ENCODE results near the gene IFT80. TPM values are rescaled to one million over a fixed set of nuclear protein-coding genes. Genes with fewer than 3 reads are reported as not detected.
A peak's percentile ranks its signal among the peaks of the same experiment; 100 is the strongest.
"Not testable (repeated sequence)": the region's sequence is repeated elsewhere in the genome, so short reads cannot be mapped to it uniquely, and the experiment has no call there.

Gene IFT80
- total and polyA plus RNA-seq, 2 donors (not counting 1 experiment from before 2014, with no cell fraction given): 38.4 to 75.0 TPM

DNA sequence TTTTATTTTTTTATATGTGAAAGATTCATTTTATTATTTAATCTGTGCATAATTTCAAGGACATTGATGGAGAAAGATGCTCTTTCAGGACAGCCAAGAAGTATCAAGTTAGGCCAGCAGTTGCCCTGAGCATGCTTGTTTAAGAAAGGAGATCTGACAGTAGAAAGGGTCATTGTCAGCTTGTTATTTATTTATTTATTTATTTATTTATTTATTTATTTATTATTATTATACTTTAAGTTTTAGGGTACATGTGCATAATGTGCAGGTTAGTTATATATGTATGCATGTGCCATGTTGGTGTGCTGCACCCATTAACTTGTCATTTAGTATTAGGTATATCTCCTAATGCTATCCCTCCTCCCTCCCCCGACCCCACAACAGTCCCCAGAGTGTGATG is 77.2 kb downstream of the IFT80 start:
- H3K27ac ChIP-seq (ENCODE audit: insufficient read depth, low read length); H3K9me3 ChIP-seq (ENCODE audit: control insufficient read depth, insufficient read depth, low read depth, low read length); H3K79me2 ChIP-seq (ENCODE audit: control insufficient read depth, insufficient read depth, low read length); H3K4me2 ChIP-seq (ENCODE audit: extremely low read depth, insufficient read depth, low read length); H3K9ac ChIP-seq (ENCODE audit: insufficient read depth, low read length); H3K4me1 ChIP-seq (ENCODE audit: control insufficient read depth, extremely low read depth, insufficient read depth, low read length); H3K36me3 ChIP-seq (ENCODE audit: control insufficient read depth, insufficient read depth, low read length); H2AFZ ChIP-seq (ENCODE audit: low read length); H4K20me1 ChIP-seq (ENCODE audit: control insufficient read depth, extremely low read depth, insufficient read depth, low read length); H3K4me3 ChIP-seq (replicated peaks in 1 of 4; ENCODE audit: control extremely low read depth in 1 of 4, insufficient read depth in 1 of 4, low read depth in 3 of 4, low read length in 4 of 4); H3K27me3 ChIP-seq (ENCODE audit: control insufficient read depth, insufficient read depth, low read length); DNase-seq (ENCODE audit: low read depth in 2 of 2): not testable (repeated sequence)

DNA sequence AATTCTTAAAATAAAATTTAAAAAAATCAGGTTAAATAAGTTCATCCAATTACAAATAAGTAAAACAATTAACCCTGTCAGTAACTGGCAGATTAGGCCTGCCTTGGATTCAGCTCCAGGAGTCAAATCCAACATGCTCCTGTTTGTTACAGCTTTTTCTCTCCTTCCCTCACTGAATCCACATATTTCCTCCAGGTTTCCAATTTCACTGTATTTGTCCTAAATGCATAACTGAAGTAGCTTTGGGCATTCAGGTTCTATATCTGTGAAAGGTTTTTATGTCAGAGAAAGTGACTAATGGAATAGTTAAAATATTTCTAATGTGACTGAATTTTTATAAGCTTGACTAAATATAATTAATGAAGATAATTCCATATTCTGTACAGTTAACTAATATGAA is 79.7 kb downstream of the IFT80 start:
- no peaks in the 10 kb centered on the region for H3K9me3 ChIP-seq (ENCODE audit: control insufficient read depth, insufficient read depth, low read depth, low read length)
- peak in 1 of 2 donors; percentile 8 for DNase-seq (ENCODE audit: low read depth in 2 of 2)
- H2AFZ ChIP-seq (ENCODE audit: low read length): no peak overlapping the region
- no peaks in the 10 kb centered on the region for H3K79me2 ChIP-seq (ENCODE audit: control insufficient read depth, insufficient read depth, low read length)
- H3K9ac ChIP-seq (ENCODE audit: insufficient read depth, low read length): no peak overlapping the region
- no peaks in the 10 kb centered on the region for H3K27me3 ChIP-seq (ENCODE audit: control insufficient read depth, insufficient read depth, low read length)
- H3K27ac ChIP-seq (ENCODE audit: insufficient read depth, low read length): no peak overlapping the region
- no peak for TF ChIP-seq EZH2 (IDR thresholded peaks at IDR 0.05; ENCODE audit: low read length, missing control alignments)
- TF ChIP-seq, protein P1, sequence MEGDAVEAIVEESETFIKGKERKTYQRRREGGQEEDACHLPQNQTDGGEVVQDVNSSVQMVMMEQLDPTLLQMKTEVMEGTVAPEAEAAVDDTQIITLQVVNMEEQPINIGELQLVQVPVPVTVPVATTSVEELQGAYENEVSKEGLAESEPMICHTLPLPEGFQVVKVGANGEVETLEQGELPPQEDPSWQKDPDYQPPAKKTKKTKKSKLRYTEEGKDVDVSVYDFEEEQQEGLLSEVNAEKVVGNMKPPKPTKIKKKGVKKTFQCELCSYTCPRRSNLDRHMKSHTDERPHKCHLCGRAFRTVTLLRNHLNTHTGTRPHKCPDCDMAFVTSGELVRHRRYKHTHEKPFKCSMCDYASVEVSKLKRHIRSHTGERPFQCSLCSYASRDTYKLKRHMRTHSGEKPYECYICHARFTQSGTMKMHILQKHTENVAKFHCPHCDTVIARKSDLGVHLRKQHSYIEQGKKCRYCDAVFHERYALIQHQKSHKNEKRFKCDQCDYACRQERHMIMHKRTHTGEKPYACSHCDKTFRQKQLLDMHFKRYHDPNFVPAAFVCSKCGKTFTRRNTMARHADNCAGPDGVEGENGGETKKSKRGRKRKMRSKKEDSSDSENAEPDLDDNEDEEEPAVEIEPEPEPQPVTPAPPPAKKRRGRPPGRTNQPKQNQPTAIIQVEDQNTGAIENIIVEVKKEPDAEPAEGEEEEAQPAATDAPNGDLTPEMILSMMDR (conservative IDR thresholded peaks at IDR 0.05 in 1 of 2, IDR thresholded peaks at IDR 0.05 in 1 of 2; ENCODE audit: low read depth in 1 of 2, low read length in 2 of 2): no peak
- H3K4me3 ChIP-seq (replicated peaks in 1 of 4; ENCODE audit: control extremely low read depth in 1 of 4, insufficient read depth in 1 of 4, low read depth in 3 of 4, low read length in 4 of 4): no peak overlapping the region
- no peaks in the 10 kb centered on the region for H3K4me1 ChIP-seq (ENCODE audit: control insufficient read depth, extremely low read depth, insufficient read depth, low read length)
- no peaks in the 10 kb centered on the region for H3K36me3 ChIP-seq (ENCODE audit: control insufficient read depth, insufficient read depth, low read length)
- H3K4me2 ChIP-seq (ENCODE audit: extremely low read depth, insufficient read depth, low read length): no peak overlapping the region
- no peaks in the 10 kb centered on the region for H4K20me1 ChIP-seq (ENCODE audit: control insufficient read depth, extremely low read depth, insufficient read depth, low read length)

DNA sequence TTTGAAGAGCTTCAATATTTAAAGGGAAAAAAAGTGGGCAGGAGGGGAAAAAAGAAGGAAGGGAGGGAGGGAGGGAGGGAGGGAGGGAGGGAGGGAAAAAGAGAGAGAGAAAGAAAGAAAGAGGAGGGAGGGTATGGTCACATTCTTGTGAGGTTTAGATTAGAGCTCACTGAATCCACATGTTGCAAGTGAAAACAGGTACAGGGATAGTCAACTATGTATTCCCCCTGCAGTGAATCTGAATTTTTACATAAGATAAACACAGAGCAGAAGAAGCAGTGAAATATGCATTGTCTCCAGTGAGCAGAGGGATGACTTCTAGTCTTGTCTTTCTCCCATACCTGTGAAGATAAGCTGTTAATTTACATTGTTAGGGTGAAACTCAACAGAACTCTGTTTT is 84.0 kb downstream of the IFT80 start:
- no peak for DNase-seq (ENCODE audit: low read depth in 2 of 2)
- no peaks in the 10 kb centered on the region for H3K9me3 ChIP-seq (ENCODE audit: control insufficient read depth, insufficient read depth, low read depth, low read length)
- no peaks in the 10 kb centered on the region for H3K4me1 ChIP-seq (ENCODE audit: control insufficient read depth, extremely low read depth, insufficient read depth, low read length)
- H3K27me3 ChIP-seq (ENCODE audit: control insufficient read depth, insufficient read depth, low read length): no peaks in the 10 kb centered on the region
- H3K4me2 ChIP-seq (ENCODE audit: extremely low read depth, insufficient read depth, low read length): no peak overlapping the region
- no peaks in the 10 kb centered on the region for H4K20me1 ChIP-seq (ENCODE audit: control insufficient read depth, extremely low read depth, insufficient read depth, low read length)
- H3K4me3 ChIP-seq (replicated peaks in 1 of 4; ENCODE audit: control extremely low read depth in 1 of 4, insufficient read depth in 1 of 4, low read depth in 3 of 4, low read length in 4 of 4): no peak overlapping the region
- H3K27ac ChIP-seq (ENCODE audit: insufficient read depth, low read length): no peak overlapping the region
- H3K36me3 ChIP-seq (ENCODE audit: control insufficient read depth, insufficient read depth, low read length): no peaks in the 10 kb centered on the region
- no peak for TF ChIP-seq EZH2 (IDR thresholded peaks at IDR 0.05; ENCODE audit: low read length, missing control alignments)
- TF ChIP-seq, protein P1 (conservative IDR thresholded peaks at IDR 0.05 in 1 of 2, IDR thresholded peaks at IDR 0.05 in 1 of 2; ENCODE audit: low read depth in 1 of 2, low read length in 2 of 2): no peak
- H2AFZ ChIP-seq (ENCODE audit: low read length): no peak overlapping the region
- no peaks in the 10 kb centered on the region for H3K79me2 ChIP-seq (ENCODE audit: control insufficient read depth, insufficient read depth, low read length)
- no peak overlapping the region for H3K9ac ChIP-seq (ENCODE audit: insufficient read depth, low read length)

All from fibroblast of lung (primary cell).